ENCODE data around the gene PROK1. TPM values are rescaled to one million over a fixed set of nuclear protein-coding genes. Genes with fewer than 3 reads are reported as not detected.

Gene PROK1
- polyA plus RNA-seq, 3 donors, result not detected

- no peak for DNase-seq
These were observed 14.3 kb downstream of the PROK1 start for GRCh38 chr1:110465038-110465813.

GRCh38 chr1:110465814-110466380 is 14.9 kb downstream of the PROK1 start:
- no peak for DNase-seq

GRCh38 chr1:110466646-110467280 is 15.8 kb downstream of the PROK1 start:
- DNase-seq, result no peak

- no peak for DNase-seq
These were observed 20.2 kb downstream of the PROK1 start for GRCh38 chr1:110471131-110471530.

GRCh38 chr1:110472546-110472945 is 21.6 kb downstream of the PROK1 start:
- no peak for DNase-seq

- no peak for DNase-seq
These were observed 23.5 kb downstream of the PROK1 start for GRCh38 chr1:110474444-110474843.

- no peak for DNase-seq
These were observed 24.5 kb downstream of the PROK1 start for GRCh38 chr1:110475362-110476027.

- no peak for DNase-seq
These were observed 25.2 kb downstream of the PROK1 start for GRCh38 chr1:110476028-110476765.

GRCh38 chr1:110477041-110477440 is 26.1 kb downstream of the PROK1 start:
- DNase-seq, result no peak

GRCh38 chr1:110477445-110477957 is 26.6 kb downstream of the PROK1 start:
- DNase-seq, result no peak

- DNase-seq, result no peak
These were observed 27.2 kb downstream of the PROK1 start for GRCh38 chr1:110477967-110478640.

GRCh38 chr1:110478886-110479285 is 27.9 kb downstream of the PROK1 start:
- DNase-seq, result no peak

- no peak for DNase-seq
These were observed 29.6 kb downstream of the PROK1 start for GRCh38 chr1:110480356-110481096.

- DNase-seq, result no peak
These were observed 31.1 kb downstream of the PROK1 start for GRCh38 chr1:110481968-110482623.

- DNase-seq, result no peak
These were observed 31.8 kb downstream of the PROK1 start for GRCh38 chr1:110482662-110483307.

- no peak for DNase-seq
These were observed 32.3 kb downstream of the PROK1 start for GRCh38 chr1:110483308-110483685.

- no peak for DNase-seq
These were observed 33.9 kb downstream of the PROK1 start for GRCh38 chr1:110484801-110485200.

GRCh38 chr1:110485725-110486124 is 34.8 kb downstream of the PROK1 start:
- DNase-seq, result no peak

GRCh38 chr1:110487726-110488125 is 36.8 kb downstream of the PROK1 start:
- DNase-seq, result no peak
